Neural progenitor cell (in vitro differentiated cells): Measurements from ENCODE around the gene METTL16. TPM values are rescaled to one million over a fixed set of nuclear protein-coding genes. Genes with fewer than 3 reads are reported as not detected.

Experiments used
- DNase-seq: peaks from one replicate; pipeline ENCODE4 v3.0.0-alpha.2; 2016; ENCODE audit warnings: low spot score
- H2AFZ ChIP-seq: fragments of 200-600 bp; sonication (generic); replicated peaks from 2 replicates; pipeline ENCODE4 v1.6.1; 2016; ENCODE audit warnings: antibody characterized with exemption
- H3F3A ChIP-seq: fragments of 200-600 bp; sonication (generic); 2 replicates; pipeline ENCODE4 v1.6.1; 2016; ENCODE audit warnings: antibody characterized with exemption, low read depth
- H3K27ac ChIP-seq: fragments of 200-600 bp; sonication (generic); 2 replicates; pipeline ENCODE4 v1.5.1; 2016; ENCODE audit warnings: mild to moderate bottlenecking
- H3K27me3 ChIP-seq: fragments of 200-600 bp; sonication (generic); 2 replicates; pipeline ENCODE4 v1.6.1; 2016; ENCODE audit warnings: mild to moderate bottlenecking, moderate library complexity
- H3K36me3 ChIP-seq: fragments of 200-600 bp; sonication (generic); 2 replicates; pipeline ENCODE4 v1.5.1; 2016
- H3K4me1 ChIP-seq: fragments of 200-600 bp; sonication (generic); 2 replicates; pipeline ENCODE4 v1.6.1; 2016; ENCODE audit warnings: mixed run types
- H3K4me2 ChIP-seq: fragments of 200-600 bp; sonication (generic); 2 replicates; pipeline ENCODE4 v1.6.1; 2016
- H3K4me3 ChIP-seq: fragments of 200-600 bp; sonication (generic); 2 replicates; pipeline ENCODE4 v1.5.1; 2016
- H3K79me2 ChIP-seq: fragments of 200-600 bp; sonication (generic); 2 replicates; pipeline ENCODE4 v1.6.1; 2016; ENCODE audit warnings: low read depth
- H3K9ac ChIP-seq: fragments of 200-600 bp; sonication (generic); 2 replicates; pipeline ENCODE4 v1.6.1; 2016
- H3K9me3 ChIP-seq: fragments of 200-600 bp; sonication (generic); 2 replicates; pipeline ENCODE4 v1.5.1; 2016; ENCODE audit warnings: low read depth
- H4K20me1 ChIP-seq: fragments of 200-600 bp; sonication (generic); 2 replicates; pipeline ENCODE4 v1.6.1; 2016; ENCODE audit warnings: low read depth
- H3K27ac Mint-ChIP-seq: 3 replicates; pipeline ENCODE4 v1.8.0; 2021; ENCODE audit warnings: mixed read lengths
- H3K27me3 Mint-ChIP-seq: 2 replicates; pipeline ENCODE4 v1.8.0; 2022; ENCODE audit warnings: low read depth, mild to moderate bottlenecking, inconsistent platforms, moderate library complexity, mixed read lengths; ENCODE audit not compliant: insufficient read depth
- H3K36me3 Mint-ChIP-seq: 3 replicates; pipeline ENCODE4 v1.8.0; 2021; ENCODE audit warnings: mixed read lengths
- H3K4me1 Mint-ChIP-seq: 3 replicates; pipeline ENCODE4 v1.8.0; 2021; ENCODE audit warnings: mixed read lengths
- H3K4me3 Mint-ChIP-seq: 3 replicates; pipeline ENCODE4 v1.8.0; 2021; ENCODE audit warnings: mild to moderate bottlenecking, moderate library complexity, mixed read lengths
- H3K9me3 Mint-ChIP-seq: 3 replicates; pipeline ENCODE4 v1.8.0; 2020; ENCODE audit warnings: mixed read lengths
- CTCF ChIP-seq: fragments of 200-600 bp; sonication (generic); IDR thresholded peaks from 2 replicates; pipeline ENCODE4 v1.5.1; 2017; ENCODE audit warnings: antibody characterized with exemption, mild to moderate bottlenecking
- EZH2 ChIP-seq: fragments of 200-600 bp; sonication (generic); IDR thresholded peaks from 2 replicates; pipeline ENCODE4 v1.6.1; 2017; ENCODE audit warnings: antibody characterized with exemption, mild to moderate bottlenecking, moderate library complexity
- EZH2phosphoT487 ChIP-seq: fragments of 200-600 bp; sonication (generic); IDR thresholded peaks from 2 replicates; pipeline ENCODE4 v1.6.1; 2017; ENCODE audit warnings: antibody characterized with exemption
- total RNA-seq: library from RNA; depleted of rRNA; stranded (reverse); fragments of >200 nt; gene quantifications from 2 replicates; pipeline ENCODE4 v1.2.3, GENCODE V29; 2015; ENCODE audit warnings: low replicate concordance

METTL16 gene
- total RNA-seq, 1 donor from 2014 or later, result 40.0 TPM

- Histone ChIP-seq H3K4me3 (no peak overlapping the region), H3K79me2 (peaks cover 59% of the 10 kb centered on the region), H2AFZ (no peak overlapping the region), H3K27me3 (no peaks in the 10 kb centered on the region), H3K9me3 (no peaks in the 10 kb centered on the region), H3K36me3 (peaks cover 12% of the 10 kb centered on the region), H3K4me2 (no peak overlapping the region), H3K9ac (no peak overlapping the region), H3K27ac (no peak overlapping the region), H3F3A (peaks cover 3% of the 10 kb centered on the region), H3K4me1 (peaks cover 18% of the 10 kb centered on the region), H4K20me1 (peaks cover 38% of the 10 kb centered on the region)
- H3K4me1 Mint-ChIP-seq, result peaks cover 7% of the 10 kb centered on the region
- H3K27ac Mint-ChIP-seq, result no peak overlapping the region
- TF ChIP-seq EZH2phosphoT487, result no peak
- no peak for TF ChIP-seq EZH2
- TF ChIP-seq CTCF, result no peak
- no peak for DNase-seq
- no peaks in the 10 kb centered on the region for H3K27me3 Mint-ChIP-seq
- H3K4me3 Mint-ChIP-seq, result no peak overlapping the region
- H3K36me3 Mint-ChIP-seq, result peaks cover 26% of the 10 kb centered on the region
- H3K9me3 Mint-ChIP-seq, result no peaks in the 10 kb centered on the region
These were observed 33.2 kb downstream of the METTL16 start for GRCh38 chr17:2478458-2478857.

DNA sequence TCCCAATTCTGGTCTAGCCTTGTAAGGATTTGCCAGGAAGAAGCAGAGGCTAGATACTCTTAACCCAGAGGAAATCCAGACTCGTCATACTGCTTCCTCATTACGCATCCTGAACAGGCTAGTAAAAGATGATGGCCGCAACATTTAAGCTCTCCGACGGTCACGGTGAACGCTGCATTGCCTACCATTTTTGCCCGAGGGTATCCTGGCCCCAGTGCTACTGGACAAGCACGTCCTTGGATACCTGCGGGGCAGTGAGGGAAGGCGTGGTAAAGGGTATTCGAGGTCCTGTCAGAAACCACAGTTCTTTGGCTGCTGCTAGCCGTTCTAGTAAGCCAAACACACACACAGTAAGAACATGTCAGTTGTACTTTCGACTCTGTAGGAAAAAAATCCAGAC is 36.6 kb downstream of the METTL16 start:
- peaks cover 3% of the 10 kb centered on the region for H3F3A ChIP-seq

DNA sequence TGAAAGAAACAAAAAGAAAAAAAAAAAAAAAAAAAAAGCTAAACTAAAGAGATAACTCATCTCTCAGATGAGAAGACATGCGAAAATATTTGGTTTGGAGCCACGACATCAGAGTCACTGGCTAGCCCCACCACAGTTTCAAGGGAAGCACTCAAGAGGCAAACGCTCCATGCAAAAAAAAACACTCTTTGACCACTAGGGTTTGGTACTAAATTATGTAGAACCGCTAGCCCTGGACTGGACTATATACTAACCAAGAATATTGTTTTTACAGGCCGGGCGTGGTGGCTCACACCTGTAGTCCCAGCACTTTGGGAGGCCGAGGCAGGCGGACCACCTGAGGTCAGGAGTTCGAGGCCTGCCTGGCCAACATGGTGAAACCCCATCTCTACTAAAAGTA is 37.3 kb downstream of the METTL16 start:
- H3K4me1 Mint-ChIP-seq, result no peaks in the 10 kb centered on the region
- H3K9me3 ChIP-seq, result no peaks in the 10 kb centered on the region
- H2AFZ ChIP-seq, result no peak overlapping the region
- H3K36me3 ChIP-seq, result peaks cover 17% of the 10 kb centered on the region
- no peak overlapping the region for H3K27ac ChIP-seq
- H3K4me3 Mint-ChIP-seq, result no peak overlapping the region
- no peak overlapping the region for H3K4me2 ChIP-seq
- no peak for TF ChIP-seq EZH2phosphoT487
- no peak for TF ChIP-seq EZH2
- no peak for TF ChIP-seq CTCF
- H3K27me3 ChIP-seq, result no peaks in the 10 kb centered on the region
- peaks cover 20% of the 10 kb centered on the region for H3K79me2 ChIP-seq
- no peak for DNase-seq
- H3K27me3 Mint-ChIP-seq, result peaks cover 2% of the 10 kb centered on the region
- no peak overlapping the region for H3K9ac ChIP-seq
- H3K4me3 ChIP-seq, result no peak overlapping the region
- H3K4me1 ChIP-seq, result no peaks in the 10 kb centered on the region
- peaks cover 38% of the 10 kb centered on the region for H3K36me3 Mint-ChIP-seq
- H3F3A ChIP-seq, result peaks cover 3% of the 10 kb centered on the region
- H3K9me3 Mint-ChIP-seq, result no peaks in the 10 kb centered on the region
- peaks cover 5% of the 10 kb centered on the region for H4K20me1 ChIP-seq
- no peak overlapping the region for H3K27ac Mint-ChIP-seq

More for the DNA sequence above, 36.6 kb downstream of the METTL16 start:
- H3K36me3 Mint-ChIP-seq, result peaks cover 34% of the 10 kb centered on the region
- H3K4me3 Mint-ChIP-seq, result no peak overlapping the region
- peaks cover 5% of the 10 kb centered on the region for H4K20me1 ChIP-seq
- no peak overlapping the region for H3K4me2 ChIP-seq
- H3K4me1 Mint-ChIP-seq, result no peaks in the 10 kb centered on the region
- no peak for TF ChIP-seq EZH2
- no peak for TF ChIP-seq EZH2phosphoT487
- H3K9me3 ChIP-seq, result no peaks in the 10 kb centered on the region
- H3K4me1 ChIP-seq, result no peaks in the 10 kb centered on the region
- peaks cover 25% of the 10 kb centered on the region for H3K79me2 ChIP-seq
- H3K9ac ChIP-seq, result no peak overlapping the region
- no peak overlapping the region for H3K27ac ChIP-seq
- no peak overlapping the region for H3K27ac Mint-ChIP-seq
- H3K4me3 ChIP-seq, result no peak overlapping the region
- no peak for DNase-seq
- H3K27me3 Mint-ChIP-seq, result peaks cover 2% of the 10 kb centered on the region
- H3K36me3 ChIP-seq, result peaks cover 17% of the 10 kb centered on the region
- no peaks in the 10 kb centered on the region for H3K27me3 ChIP-seq
- no peaks in the 10 kb centered on the region for H3K9me3 Mint-ChIP-seq
- no peak overlapping the region for H2AFZ ChIP-seq

DNA sequence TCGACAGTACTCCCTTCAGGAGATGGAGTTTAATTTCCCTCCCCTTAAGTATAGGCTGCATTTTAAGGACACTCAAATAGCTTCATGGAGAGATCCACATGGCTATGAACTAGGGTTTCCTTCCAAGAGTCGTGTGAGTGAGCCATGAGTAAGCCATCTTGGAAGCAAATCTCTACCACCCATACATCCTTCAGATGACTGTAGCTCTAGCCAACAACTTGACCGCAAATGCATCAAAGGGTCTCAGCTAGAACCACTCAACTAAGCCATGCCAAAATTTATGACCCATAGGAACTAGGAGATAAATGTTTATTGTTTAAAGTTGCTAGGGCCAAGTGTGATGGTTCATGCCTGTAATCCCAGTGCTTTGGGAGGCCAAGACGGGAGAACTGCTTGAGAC is 43.4 kb downstream of the METTL16 start:
- Histone ChIP-seq H3K27me3 (no peaks in the 10 kb centered on the region), H3K27ac (no peak overlapping the region), H3K9ac (no peak overlapping the region), H3K4me1 (no peaks in the 10 kb centered on the region), H4K20me1 (no peaks in the 10 kb centered on the region), H3K4me2 (no peak overlapping the region), H3K4me3 (no peak overlapping the region), H2AFZ (no peak overlapping the region), H3K36me3 (peaks cover 10% of the 10 kb centered on the region), H3F3A (no peaks in the 10 kb centered on the region), H3K9me3 (no peaks in the 10 kb centered on the region), H3K79me2 (no peaks in the 10 kb centered on the region)
- Mint-ChIP-seq H3K4me3 (no peak overlapping the region), H3K4me1 (no peaks in the 10 kb centered on the region), H3K27ac (no peak overlapping the region), H3K36me3 (peaks cover 38% of the 10 kb centered on the region), H3K27me3 (peaks cover 2% of the 10 kb centered on the region), H3K9me3 (no peaks in the 10 kb centered on the region)
- DNase-seq, result no peak
- TF ChIP-seq EZH2phosphoT487, result no peak
- no peak for TF ChIP-seq CTCF
- TF ChIP-seq EZH2, result no peak
